ENCODE data around the gene NOL9.
A peak's percentile ranks its signal among the peaks of the same experiment; 100 is the strongest.

Gene NOL9

DNA sequence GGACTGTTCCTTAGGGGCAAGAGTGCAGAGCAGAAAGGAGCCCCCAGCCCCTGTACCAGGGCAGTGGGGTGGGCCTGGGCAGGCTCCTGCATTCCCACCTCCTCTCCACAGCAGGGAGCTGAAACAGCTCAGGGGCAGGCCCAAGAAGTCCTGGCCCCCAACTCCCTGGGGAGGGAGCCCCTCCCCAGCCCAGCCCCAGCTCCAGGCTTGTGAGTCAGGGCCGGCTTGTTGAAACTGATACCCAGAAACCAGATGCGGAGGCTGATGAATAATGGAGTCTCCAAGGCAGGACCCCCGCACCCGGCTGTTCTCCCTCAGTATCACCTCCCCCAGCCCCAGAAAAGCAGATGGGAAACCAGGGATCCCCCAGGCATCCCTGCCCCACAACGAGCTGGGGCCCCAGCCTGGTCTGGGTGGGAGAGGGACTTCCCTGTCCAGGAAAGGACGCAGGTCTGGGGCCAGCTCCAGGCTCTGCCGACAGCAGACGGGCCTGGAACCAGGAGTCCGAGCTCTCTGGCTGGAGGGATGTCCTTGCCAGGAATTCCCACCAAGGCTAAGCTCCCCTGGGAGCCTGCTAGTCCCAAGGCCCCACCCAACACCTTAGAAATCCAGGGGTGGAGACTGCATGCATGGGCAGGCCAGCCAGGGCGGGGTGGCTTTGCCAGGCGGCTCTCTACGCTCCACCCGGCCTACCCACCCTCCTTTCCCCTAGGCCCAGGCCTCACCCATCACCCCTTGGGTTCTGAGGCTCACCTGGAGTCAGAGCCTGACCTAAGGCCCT is 65.5 kb downstream of the NOL9 start:
- no CpG with 5 or more reads among the region's 13 CpGs for WGBS (ENCODE audit: insufficient coverage, insufficient read length)
- no peak overlapping the region for H3K27ac ChIP-seq (ENCODE audit: low read length)
- DNase-seq (ENCODE audit: low read depth, low spot score), result no peak

DNA sequence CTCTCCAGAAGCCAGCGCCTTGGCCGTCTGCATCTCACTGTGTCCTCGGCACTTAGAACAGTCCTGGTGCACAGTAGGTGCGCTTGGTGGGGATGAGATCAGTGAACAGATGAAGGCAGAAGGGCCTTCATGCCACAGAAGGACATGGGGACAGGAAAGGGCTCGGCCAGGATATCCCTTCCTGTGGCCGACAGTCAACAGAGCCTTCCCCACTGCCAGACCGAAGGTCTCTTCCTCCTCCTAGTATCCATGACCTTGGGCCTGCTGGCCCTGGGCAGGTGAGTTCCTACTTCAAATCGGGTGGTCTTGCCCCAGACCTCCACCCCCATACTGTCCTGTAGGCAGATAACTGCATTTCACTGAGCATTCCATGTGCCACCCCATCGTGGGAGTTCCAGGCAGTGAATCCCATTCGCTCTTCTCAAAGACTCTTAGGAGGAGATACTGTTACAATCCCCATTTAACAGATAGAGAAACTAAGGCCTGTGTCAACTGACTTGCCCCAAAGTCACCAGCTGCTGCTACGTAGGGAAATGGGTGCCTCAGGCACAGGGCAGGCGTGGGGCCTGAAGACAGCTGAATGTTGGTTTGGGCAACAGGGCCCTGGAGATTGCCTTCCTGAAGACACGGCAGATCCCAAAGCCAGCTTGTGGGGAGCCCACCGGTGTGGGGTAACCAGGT is 66.4 kb downstream of the NOL9 start:
- no peak overlapping the region for H3K27ac ChIP-seq (ENCODE audit: low read length)
- H3K9me3 ChIP-seq (ENCODE audit: control insufficient read depth, insufficient read depth, low read length), result no peaks in the 10 kb centered on the region
- peaks cover 7% of the 10 kb centered on the region; the same call in 1 of the 2 replicates for H3K4me1 ChIP-seq (ENCODE audit: control insufficient read depth, insufficient read depth, low read length)
- WGBS (ENCODE audit: insufficient coverage, insufficient read length), result no CpG with 5 or more reads among the region's 14 CpGs
- no peaks in the 10 kb centered on the region for H3K36me3 ChIP-seq (ENCODE audit: control insufficient read depth, insufficient read depth, low read length)
- no peak overlapping the region for H3K4me3 ChIP-seq (ENCODE audit: low read length)
- H3K27me3 ChIP-seq (ENCODE audit: control insufficient read depth, insufficient read depth, low read length), result no peaks in the 10 kb centered on the region
- DNase-seq (ENCODE audit: low read depth, low spot score), result no peak

More for the DNA sequence above, 65.5 kb downstream of the NOL9 start:
- H3K4me1 ChIP-seq (ENCODE audit: control insufficient read depth, insufficient read depth, low read length), result peaks cover 7% of the 10 kb centered on the region; the same call in 1 of the 2 replicates
- no peaks in the 10 kb centered on the region for H3K9me3 ChIP-seq (ENCODE audit: control insufficient read depth, insufficient read depth, low read length)
- H3K27me3 ChIP-seq (ENCODE audit: control insufficient read depth, insufficient read depth, low read length), result no peaks in the 10 kb centered on the region
- H3K36me3 ChIP-seq (ENCODE audit: control insufficient read depth, insufficient read depth, low read length), result no peaks in the 10 kb centered on the region
- H3K4me3 ChIP-seq (ENCODE audit: low read length), result no peak overlapping the region

GRCh38 chr1:6486433-6487011 is 67.8 kb downstream of the NOL9 start:
- peak overlapping the region; percentile 0; the same call in 1 of the 2 replicates for H3K4me3 ChIP-seq (ENCODE audit: low read length)
- no peaks in the 10 kb centered on the region for H3K27me3 ChIP-seq (ENCODE audit: control insufficient read depth, insufficient read depth, low read length)
- H3K4me1 ChIP-seq (ENCODE audit: control insufficient read depth, insufficient read depth, low read length), result peaks cover 6% of the 10 kb centered on the region; the same call in 1 of the 2 replicates
- DNase-seq (ENCODE audit: low read depth, low spot score), result peak; percentile 91
- no peaks in the 10 kb centered on the region for H3K36me3 ChIP-seq (ENCODE audit: control insufficient read depth, insufficient read depth, low read length)
- H3K27ac ChIP-seq (ENCODE audit: low read length), result no peak overlapping the region
- WGBS (ENCODE audit: insufficient coverage, insufficient read length), result no CpG with 5 or more reads among the region's 15 CpGs
- no peaks in the 10 kb centered on the region for H3K9me3 ChIP-seq (ENCODE audit: control insufficient read depth, insufficient read depth, low read length)

- H3K4me3 ChIP-seq (ENCODE audit: low read length), result peak overlapping the region; percentile 79; the same call in 1 of the 2 replicates
- no peaks in the 10 kb centered on the region for H3K27me3 ChIP-seq (ENCODE audit: control insufficient read depth, insufficient read depth, low read length)
- no peaks in the 10 kb centered on the region for H3K9me3 ChIP-seq (ENCODE audit: control insufficient read depth, insufficient read depth, low read length)
Measured at GRCh38 chr1:6485168-6486101, 68.9 kb downstream of the NOL9 start.

DNA sequence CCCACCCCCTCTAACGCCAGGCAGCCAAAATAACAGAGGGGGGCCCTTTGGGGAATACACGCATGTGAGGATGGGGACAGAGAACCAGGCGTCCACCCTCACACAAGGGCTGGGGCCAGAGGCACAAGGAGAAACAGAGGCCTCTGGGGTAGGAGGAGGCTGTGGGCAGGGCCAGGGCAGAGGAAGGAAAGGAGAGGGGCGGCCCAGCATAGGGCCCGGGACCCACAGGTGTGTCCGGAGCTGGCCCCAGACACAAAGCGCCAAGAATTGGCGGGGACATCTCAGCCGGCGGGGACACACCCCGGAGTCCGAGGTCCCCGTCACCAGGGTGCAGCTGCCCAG is 69.5 kb downstream of the NOL9 start:
- Histone ChIP-seq H3K36me3 (ENCODE audit: control insufficient read depth, insufficient read depth, low read length) (no peaks in the 10 kb centered on the region), H3K27me3 (ENCODE audit: control insufficient read depth, insufficient read depth, low read length) (no peaks in the 10 kb centered on the region), H3K4me3 (ENCODE audit: low read length) (peak overlapping the region; percentile 79; the same call in 1 of the 2 replicates), H3K27ac (ENCODE audit: low read length) (no peak overlapping the region), H3K9me3 (ENCODE audit: control insufficient read depth, insufficient read depth, low read length) (no peaks in the 10 kb centered on the region), H3K4me1 (ENCODE audit: control insufficient read depth, insufficient read depth, low read length) (peaks cover 4% of the 10 kb centered on the region; the same call in 1 of the 2 replicates)
- WGBS (ENCODE audit: insufficient coverage, insufficient read length), result no CpG with 5 or more reads among the region's 13 CpGs
- DNase-seq (ENCODE audit: low read depth, low spot score), result no peak

More at GRCh38 chr1:6485168-6486101, 68.9 kb downstream of the NOL9 start:
- Histone ChIP-seq H3K4me1 (ENCODE audit: control insufficient read depth, insufficient read depth, low read length) (peaks cover 4% of the 10 kb centered on the region; the same call in 1 of the 2 replicates), H3K27ac (ENCODE audit: low read length) (no peak overlapping the region), H3K36me3 (ENCODE audit: control insufficient read depth, insufficient read depth, low read length) (no peaks in the 10 kb centered on the region)
- no peak for DNase-seq (ENCODE audit: low read depth, low spot score)
- no CpG with 5 or more reads among the region's 80 CpGs for WGBS (ENCODE audit: insufficient coverage, insufficient read length)

DNA sequence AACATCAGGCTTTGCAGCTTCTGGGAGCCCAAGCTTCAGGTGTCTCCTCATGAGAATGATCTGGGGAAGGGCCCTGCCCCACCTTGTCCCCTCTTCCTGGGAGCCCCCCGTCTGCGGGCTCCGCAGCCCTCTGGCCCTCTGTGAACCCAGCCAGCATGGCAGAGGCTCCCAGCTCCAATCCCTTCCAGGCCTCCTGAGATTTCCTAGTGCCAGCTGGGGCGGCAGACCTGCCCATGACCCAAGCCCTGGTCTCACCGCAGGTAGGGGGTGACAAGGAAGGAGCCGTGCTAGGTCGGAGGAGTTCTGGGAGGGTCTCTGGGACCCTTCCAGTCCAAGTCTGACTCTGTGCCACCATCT is 70.6 kb downstream of the NOL9 start:
- Histone ChIP-seq H3K4me3 (ENCODE audit: low read length) (no peak overlapping the region), H3K36me3 (ENCODE audit: control insufficient read depth, insufficient read depth, low read length) (no peaks in the 10 kb centered on the region), H3K4me1 (ENCODE audit: control insufficient read depth, insufficient read depth, low read length) (peaks cover 4% of the 10 kb centered on the region; the same call in 1 of the 2 replicates), H3K27me3 (ENCODE audit: control insufficient read depth, insufficient read depth, low read length) (no peaks in the 10 kb centered on the region), H3K9me3 (ENCODE audit: control insufficient read depth, insufficient read depth, low read length) (no peaks in the 10 kb centered on the region), H3K27ac (ENCODE audit: low read length) (no peak overlapping the region)
- no peak for DNase-seq (ENCODE audit: low read depth, low spot score)
- no CpG with 5 or more reads among the region's 7 CpGs for WGBS (ENCODE audit: insufficient coverage, insufficient read length)

DNA sequence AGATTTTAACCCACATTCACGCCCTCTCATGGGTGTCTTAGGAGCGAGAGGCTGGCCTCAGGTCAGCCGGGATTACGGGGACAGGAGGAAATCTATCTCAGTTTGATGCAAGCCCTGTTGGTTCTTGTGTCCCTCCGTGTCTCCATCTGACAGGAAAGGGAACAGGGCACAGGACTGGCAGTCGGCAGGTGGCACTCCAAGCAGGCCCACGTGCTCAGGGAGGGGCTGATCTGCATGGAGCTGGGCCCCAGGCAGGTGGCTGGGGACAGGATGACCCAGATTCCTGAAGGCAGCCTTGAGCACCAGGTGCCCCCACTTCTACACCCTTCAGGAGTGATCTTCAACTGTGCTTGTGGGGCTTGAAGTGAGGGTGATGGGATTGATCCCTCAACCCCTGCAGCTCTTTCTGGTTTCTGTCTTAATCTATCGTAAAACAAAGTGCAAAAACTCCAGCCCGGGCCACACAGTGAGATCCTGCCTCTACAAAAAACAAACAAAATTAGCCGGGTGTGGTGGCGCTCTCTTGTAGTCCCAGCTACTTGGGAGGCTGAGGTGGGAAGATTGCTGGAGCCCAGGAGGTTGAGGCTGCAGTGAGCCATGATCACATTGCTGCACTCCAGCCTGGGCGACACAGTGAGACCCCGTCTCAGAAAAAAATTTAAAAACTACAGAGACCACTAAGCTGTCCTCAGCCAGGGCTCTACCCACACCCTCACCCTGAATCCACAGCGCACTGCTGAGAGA is 71.1 kb downstream of the NOL9 start:
- Histone ChIP-seq H3K4me3 (ENCODE audit: low read length) (no peak overlapping the region), H3K4me1 (ENCODE audit: control insufficient read depth, insufficient read depth, low read length) (peaks cover 4% of the 10 kb centered on the region; the same call in 1 of the 2 replicates), H3K27me3 (ENCODE audit: control insufficient read depth, insufficient read depth, low read length) (no peaks in the 10 kb centered on the region), H3K9me3 (ENCODE audit: control insufficient read depth, insufficient read depth, low read length) (no peaks in the 10 kb centered on the region), H3K36me3 (ENCODE audit: control insufficient read depth, insufficient read depth, low read length) (no peaks in the 10 kb centered on the region), H3K27ac (ENCODE audit: low read length) (no peak overlapping the region)
- no peak for DNase-seq (ENCODE audit: low read depth, low spot score)
- WGBS (ENCODE audit: insufficient coverage, insufficient read length), result no CpG with 5 or more reads among the region's 14 CpGs

- Histone ChIP-seq H3K27me3 (ENCODE audit: control insufficient read depth, insufficient read depth, low read length) (no peaks in the 10 kb centered on the region), H3K4me3 (ENCODE audit: low read length) (no peak overlapping the region), H3K4me1 (ENCODE audit: control insufficient read depth, insufficient read depth, low read length) (peaks cover 6% of the 10 kb centered on the region), H3K27ac (ENCODE audit: low read length) (no peak overlapping the region), H3K36me3 (ENCODE audit: control insufficient read depth, insufficient read depth, low read length) (no peaks in the 10 kb centered on the region), H3K9me3 (ENCODE audit: control insufficient read depth, insufficient read depth, low read length) (no peaks in the 10 kb centered on the region)
- no peak for DNase-seq (ENCODE audit: low read depth, low spot score)
- no CpG with 5 or more reads among the region's 5 CpGs for WGBS (ENCODE audit: insufficient coverage, insufficient read length)
Measured at GRCh38 chr1:6481820-6482219, 72.5 kb downstream of the NOL9 start.

DNA sequence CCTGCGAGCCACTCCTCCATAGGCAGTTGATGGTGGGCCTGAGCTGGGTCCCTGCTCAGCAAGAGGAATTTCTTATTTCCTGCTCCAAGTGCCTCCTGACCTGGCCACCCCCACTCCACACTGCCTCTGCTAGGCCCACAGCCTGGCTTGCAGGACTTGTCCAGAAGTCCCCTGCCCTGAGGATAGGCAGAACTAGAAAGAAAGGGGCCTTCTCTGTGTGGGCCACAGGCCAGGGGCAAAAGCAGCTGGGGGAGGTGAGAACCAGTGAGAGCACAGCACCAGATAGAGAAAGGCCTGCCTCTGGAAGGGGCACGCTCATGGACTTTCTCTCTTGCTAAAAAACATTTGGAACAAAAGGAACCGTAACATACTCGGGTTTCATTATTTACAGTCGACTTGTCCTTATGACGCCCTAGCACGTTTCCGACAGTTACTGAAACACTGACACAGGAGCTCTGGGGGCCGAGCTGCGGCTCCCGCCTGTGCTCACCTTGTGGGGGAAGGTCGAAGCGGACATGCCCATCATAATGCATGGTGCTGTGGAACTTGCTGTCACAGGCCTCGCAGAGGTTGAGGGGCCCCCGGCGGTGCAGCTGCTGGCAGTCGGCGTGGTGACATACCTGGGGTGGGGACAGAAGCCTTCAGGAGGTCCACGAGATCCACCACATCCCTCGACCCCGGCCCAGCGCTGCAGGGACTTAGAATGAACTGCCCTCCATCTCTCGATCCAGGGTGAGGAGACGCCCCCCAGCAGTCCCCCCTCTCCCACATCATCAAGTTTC is 77.1 kb downstream of the NOL9 start:
- no CpG with 5 or more reads among the region's 24 CpGs for WGBS (ENCODE audit: insufficient coverage, insufficient read length)

More for the DNA sequence above, 77.1 kb downstream of the NOL9 start:
- H3K9me3 ChIP-seq (ENCODE audit: control insufficient read depth, insufficient read depth, low read length), result no peaks in the 10 kb centered on the region
- peaks cover 5% of the 10 kb centered on the region; the same call in 1 of the 2 replicates for H3K36me3 ChIP-seq (ENCODE audit: control insufficient read depth, insufficient read depth, low read length)
- DNase-seq (ENCODE audit: low read depth, low spot score), result no peak
- no peaks in the 10 kb centered on the region for H3K27me3 ChIP-seq (ENCODE audit: control insufficient read depth, insufficient read depth, low read length)
- no peak overlapping the region for H3K4me3 ChIP-seq (ENCODE audit: low read length)
- no peak overlapping the region for H3K27ac ChIP-seq (ENCODE audit: low read length)
- H3K4me1 ChIP-seq (ENCODE audit: control insufficient read depth, insufficient read depth, low read length), result peaks cover 8% of the 10 kb centered on the region
